Measurements from ENCODE around the gene ANXA10. TPM values are rescaled to one million over a fixed set of nuclear protein-coding genes. Genes with fewer than 3 reads are reported as not detected.

Gene ANXA10
- total RNA-seq, 1 experiment from 2014 or later: not detected

GRCh38 chr4:168138143-168138542, 45.8 kb downstream of the ANXA10 start:
- Mint-ChIP-seq H3K4me3 (ENCODE audit: unreplicated experiment) (no peak overlapping the region), H3K9me3 (ENCODE audit: unreplicated experiment) (no peaks in the 10 kb centered on the region), H3K4me1 (ENCODE audit: insufficient read depth, unreplicated experiment) (peaks cover 16% of the 10 kb centered on the region), H3K27me3 (ENCODE audit: insufficient read depth, unreplicated experiment) (no peaks in the 10 kb centered on the region), H3K27ac (ENCODE audit: low read depth, unreplicated experiment) (peak overlapping the region; percentile 60), H3K36me3 (ENCODE audit: insufficient read depth, unreplicated experiment) (no peaks in the 10 kb centered on the region)
- BruUV-seq (replicated peaks): no TSS peak
- no peak for TF ChIP-seq CTCF (IDR thresholded peaks at IDR 0.05; ENCODE audit: unreplicated experiment)
- intact Hi-C loops (cut with micrococcal nuclease): no loop called here
- POLR2A ChIA-PET: no interaction called here
- CTCF ChIA-PET: interaction anchor here (0.6 to 1.0 kb wide), 2 partner anchors 16 to 964 kb away, joined by 4 read pairs; no protein-coding TSS in a partner anchor
- DNase-seq (ENCODE audit: unreplicated experiment): peak; percentile 25

- Mint-ChIP-seq H3K27ac (ENCODE audit: low read depth, unreplicated experiment) (peak overlapping the region; percentile 60), H3K27me3 (ENCODE audit: insufficient read depth, unreplicated experiment) (no peaks in the 10 kb centered on the region), H3K4me3 (ENCODE audit: unreplicated experiment) (no peak overlapping the region), H3K9me3 (ENCODE audit: unreplicated experiment) (no peaks in the 10 kb centered on the region), H3K36me3 (ENCODE audit: insufficient read depth, unreplicated experiment) (no peaks in the 10 kb centered on the region), H3K4me1 (ENCODE audit: insufficient read depth, unreplicated experiment) (peaks cover 16% of the 10 kb centered on the region)
- POLR2A ChIA-PET: no interaction called here
- intact Hi-C loops (cut with micrococcal nuclease): no loop called here
- BruUV-seq (replicated peaks): no TSS peak
- no peak for TF ChIP-seq CTCF (IDR thresholded peaks at IDR 0.05; ENCODE audit: unreplicated experiment)
- peak; percentile 29 for DNase-seq (ENCODE audit: unreplicated experiment)
- CTCF ChIA-PET: interaction anchor here (1.0 to 1.9 kb wide), 2 partner anchors 11 to 14 kb away, joined by 4 read pairs; no protein-coding TSS in a partner anchor
These were observed 47.0 kb downstream of the ANXA10 start for GRCh38 chr4:168139336-168139735.

- no peaks in the 10 kb centered on the region for H3K9me3 Mint-ChIP-seq (ENCODE audit: unreplicated experiment)
- ChIA-PET POLR2A (no interaction called here), CTCF (interaction anchor here (1.9 kb wide), 1 partner anchor 11 kb away, joined by 5 read pairs; no protein-coding TSS in a partner anchor)
- BruUV-seq (replicated peaks): no TSS peak
- no peak overlapping the region for H3K27ac Mint-ChIP-seq (ENCODE audit: low read depth, unreplicated experiment)
- H3K4me1 Mint-ChIP-seq (ENCODE audit: insufficient read depth, unreplicated experiment): peaks cover 16% of the 10 kb centered on the region
- no peaks in the 10 kb centered on the region for H3K36me3 Mint-ChIP-seq (ENCODE audit: insufficient read depth, unreplicated experiment)
- TF ChIP-seq CTCF (IDR thresholded peaks at IDR 0.05; ENCODE audit: unreplicated experiment): no peak
- no peak for DNase-seq (ENCODE audit: unreplicated experiment)
- no peaks in the 10 kb centered on the region for H3K27me3 Mint-ChIP-seq (ENCODE audit: insufficient read depth, unreplicated experiment)
- intact Hi-C loops (cut with micrococcal nuclease): no loop called here
- no peak overlapping the region for H3K4me3 Mint-ChIP-seq (ENCODE audit: unreplicated experiment)
These were observed 49.4 kb downstream of the ANXA10 start for GRCh38 chr4:168141733-168142132.

- intact Hi-C loops (cut with micrococcal nuclease): no loop called here
- Mint-ChIP-seq H3K4me1 (ENCODE audit: insufficient read depth, unreplicated experiment) (peaks cover 10% of the 10 kb centered on the region), H3K27me3 (ENCODE audit: insufficient read depth, unreplicated experiment) (no peaks in the 10 kb centered on the region), H3K9me3 (ENCODE audit: unreplicated experiment) (no peaks in the 10 kb centered on the region), H3K4me3 (ENCODE audit: unreplicated experiment) (no peak overlapping the region), H3K36me3 (ENCODE audit: insufficient read depth, unreplicated experiment) (no peaks in the 10 kb centered on the region), H3K27ac (ENCODE audit: low read depth, unreplicated experiment) (no peak overlapping the region)
- ChIA-PET POLR2A (interaction anchor here (0.6 kb wide), 1 partner anchor 494 kb away, joined by 3 read pairs; no protein-coding TSS in a partner anchor), CTCF (interaction anchor here (1.9 kb wide), 1 partner anchor 9 kb away, joined by 5 read pairs; no protein-coding TSS in a partner anchor)
- no peak for DNase-seq (ENCODE audit: unreplicated experiment)
- no peak for TF ChIP-seq CTCF (IDR thresholded peaks at IDR 0.05; ENCODE audit: unreplicated experiment)
- no TSS peak for BruUV-seq (replicated peaks)
These were observed 51.3 kb downstream of the ANXA10 start for GRCh38 chr4:168143601-168144000.

Measured in MCF 10A (cell line).